HG03095 (cell line): ENCODE data around the gene FSTL3.
"Not testable (repeated sequence)": the region's sequence is repeated elsewhere in the genome, so short reads cannot be mapped to it uniquely, and the experiment has no call there.

ENCODE experiments used
- ATAC-seq: cut with Tn5 transposase; IDR thresholded peaks from one replicate; pipeline ENCODE4 v1.9.1; 2021; ENCODE audit warnings: moderate library complexity; ENCODE audit not compliant: unreplicated experiment

Gene FSTL3

GRCh38 chr19:676339-677105 is at the start of gene FSTL3:
FSTL3 (plus strand) TSS chr19:676392; CDS start chr19:676424, 32 bp downstream.
- ATAC-seq, result no peak

- not testable (repeated sequence) for ATAC-seq
Observed at GRCh38 chr19:626566-626965, 49.6 kb upstream of the FSTL3 start.

DNA sequence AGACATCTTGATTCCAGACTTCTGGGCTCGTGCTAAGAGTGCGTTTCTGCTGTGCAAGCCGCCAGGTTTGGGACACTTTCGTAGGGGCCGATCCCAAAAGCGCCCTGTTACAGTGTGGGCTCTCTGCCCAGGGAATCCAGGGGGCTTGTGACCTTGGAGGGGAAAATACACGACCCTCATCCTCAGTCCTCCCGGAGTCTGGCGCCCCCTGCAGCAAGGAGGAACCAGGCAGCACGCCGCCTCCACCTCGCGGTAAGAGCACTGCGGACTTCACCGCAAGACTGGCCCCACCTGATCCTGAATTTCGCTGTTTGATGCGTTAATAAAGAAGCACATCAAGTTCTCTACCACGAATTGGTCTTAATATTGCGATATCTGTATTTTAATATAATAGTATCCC is 48.0 kb upstream of the FSTL3 start:
- no peak for ATAC-seq

- not testable (repeated sequence) for ATAC-seq
Observed at GRCh38 chr19:629515-629914, 46.7 kb upstream of the FSTL3 start.

DNA sequence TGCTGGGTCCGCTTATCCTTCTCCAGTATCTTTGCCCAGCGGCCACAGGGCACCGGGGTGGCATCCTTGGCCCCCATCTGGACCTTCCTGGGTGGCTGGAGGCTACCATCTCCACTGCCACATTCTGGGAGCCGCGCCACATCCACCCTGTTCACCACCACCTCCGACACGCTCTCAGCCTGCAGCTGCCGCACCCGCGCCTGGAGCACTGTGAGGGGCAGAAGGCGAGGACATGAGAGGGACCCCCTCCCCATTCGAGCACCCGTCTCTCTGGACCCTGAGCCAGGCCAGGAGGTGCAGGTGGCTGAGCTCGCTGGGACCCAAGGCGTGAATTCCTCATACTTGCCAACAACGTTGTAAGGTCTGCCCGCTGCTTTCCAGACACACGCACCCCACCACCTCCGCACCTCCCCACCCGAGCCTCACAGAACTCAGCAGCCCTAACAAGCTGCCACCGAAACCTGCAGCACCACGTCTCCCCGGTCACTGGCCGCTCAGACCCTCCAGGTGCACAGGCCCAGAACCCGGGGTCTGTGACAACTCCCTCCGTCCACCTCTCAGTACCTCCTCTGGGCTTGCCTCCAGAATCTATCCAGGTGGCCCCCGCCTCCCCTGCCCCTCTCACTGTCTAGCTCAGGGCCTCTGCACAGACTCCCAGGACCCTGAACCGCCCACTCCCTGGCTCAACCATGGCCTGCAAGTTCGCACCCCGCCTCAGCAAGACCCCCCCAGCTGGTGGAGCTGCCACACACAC is 46.1 kb upstream of the FSTL3 start:
- no peak for ATAC-seq

GRCh38 chr19:632579-633067 is 43.6 kb upstream of the FSTL3 start:
- no peak for ATAC-seq

DNA sequence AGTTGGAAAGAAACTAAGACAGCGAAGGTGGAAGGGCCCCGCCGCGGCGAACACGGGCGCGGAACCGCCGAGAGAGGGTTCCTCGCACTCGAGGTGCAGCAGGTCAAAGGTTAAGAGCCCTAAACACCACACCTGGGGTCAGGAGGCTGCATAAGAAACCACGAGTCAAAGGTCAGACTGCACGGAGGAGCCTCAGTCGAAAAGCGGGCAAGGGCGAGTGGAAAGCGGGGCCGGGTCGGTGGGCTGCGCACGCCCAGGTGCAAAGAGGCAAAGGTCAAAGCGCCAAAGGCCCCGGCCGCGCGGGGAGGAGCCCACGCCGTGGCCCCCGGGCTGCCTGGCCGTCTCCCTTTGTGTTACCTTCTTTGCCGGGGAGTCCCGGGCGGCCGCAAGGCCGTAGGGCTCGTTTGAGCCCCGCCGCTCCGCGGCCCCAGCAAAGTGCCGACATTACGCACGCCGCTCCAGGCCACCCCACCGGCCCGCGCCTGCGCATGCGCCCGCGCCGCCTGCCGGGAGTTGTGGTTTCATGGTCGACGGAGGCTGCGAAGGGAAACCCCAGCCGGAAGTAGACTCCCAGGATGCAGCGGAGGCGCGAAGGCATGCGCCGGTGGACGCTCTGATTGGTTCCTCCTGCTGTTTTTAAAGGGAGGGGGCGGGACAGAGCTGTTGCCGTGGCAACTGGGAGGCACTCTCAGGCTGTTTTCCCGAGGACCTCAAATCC is 43.0 kb upstream of the FSTL3 start, which contains the start of gene POLRMT:
TSS of gene POLRMT (minus strand) at position 470 of the 718 bp plus-strand sequence. CDS start at position 445, 25 bp downstream.
- peak; percentile 51 for ATAC-seq

DNA sequence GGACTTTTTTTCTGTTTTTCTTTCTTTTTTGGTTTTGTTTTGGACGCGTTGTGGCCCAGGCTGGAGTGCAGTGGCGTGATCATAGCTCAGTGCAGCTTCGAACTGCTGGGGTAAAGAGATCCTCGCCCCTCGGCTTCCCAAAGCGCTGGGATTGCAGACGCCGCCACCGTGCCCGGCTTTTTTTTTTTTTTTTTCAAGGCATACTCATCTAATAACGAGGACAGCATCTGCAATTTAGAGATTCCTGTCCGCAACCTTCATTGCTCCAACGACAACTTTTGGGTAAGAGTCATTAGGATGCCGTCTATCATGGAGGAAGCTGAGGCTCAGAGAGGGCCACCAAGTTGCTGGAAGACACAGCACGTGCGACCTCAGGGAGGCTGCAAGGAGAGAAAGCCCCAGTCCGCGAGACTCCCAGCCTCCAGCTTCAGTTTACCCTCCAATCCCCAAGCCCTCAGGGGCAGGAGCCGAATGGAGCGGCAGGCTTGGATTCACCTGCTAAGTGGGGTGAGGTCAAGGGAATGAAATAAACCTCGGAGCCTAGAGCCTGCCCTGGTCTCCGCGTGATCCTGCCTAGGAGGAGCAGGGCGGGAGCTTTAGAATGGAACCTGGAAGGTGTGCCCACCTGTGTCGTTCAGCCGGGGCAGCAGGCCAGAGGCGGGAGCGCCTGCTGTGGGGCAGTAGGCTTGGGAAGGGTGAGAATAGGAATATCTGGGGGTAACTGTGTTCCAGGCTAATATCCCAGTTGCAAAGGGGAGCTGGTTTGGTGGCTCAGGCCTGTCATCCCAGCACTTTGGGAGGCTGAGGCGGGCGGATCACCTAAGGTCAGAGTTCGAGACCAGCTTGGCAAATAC is 42.2 kb upstream of the FSTL3 start:
- no peak for ATAC-seq

DNA sequence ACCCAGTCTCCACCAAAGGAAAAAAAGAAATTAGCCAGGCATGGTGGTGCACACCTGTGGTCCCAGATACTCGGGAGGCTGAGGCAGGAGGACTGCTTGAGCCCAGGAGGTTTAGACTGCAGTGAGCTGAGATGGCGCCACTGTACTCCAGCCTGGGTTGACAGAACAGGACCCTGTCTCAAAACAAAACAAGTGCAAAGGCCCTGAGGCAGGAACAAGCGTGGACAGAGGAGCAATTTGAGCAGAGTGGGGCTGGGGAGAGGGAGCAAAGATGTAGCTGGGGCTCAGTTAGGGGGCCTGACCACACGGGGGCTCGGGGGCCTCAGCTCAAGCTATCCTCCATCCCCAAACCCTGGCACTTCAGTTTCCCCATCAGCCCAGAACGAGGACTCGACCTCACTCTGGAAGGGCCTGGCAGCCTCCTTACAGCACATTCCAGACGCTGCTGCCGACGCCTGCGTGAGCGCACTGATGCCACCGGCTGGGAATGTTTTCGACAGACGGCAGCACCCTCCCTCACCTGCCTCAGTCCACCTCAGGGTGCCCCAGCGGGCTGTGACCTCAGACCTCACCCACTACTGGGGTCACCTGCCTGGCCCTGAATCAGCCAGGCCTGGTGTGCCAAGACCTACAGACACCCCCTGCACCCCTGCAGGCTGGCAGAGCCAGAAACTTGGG is 41.1 kb upstream of the FSTL3 start:
- ATAC-seq, result no peak

- no peak for ATAC-seq
Observed at GRCh38 chr19:638906-639252, 37.3 kb upstream of the FSTL3 start.

DNA sequence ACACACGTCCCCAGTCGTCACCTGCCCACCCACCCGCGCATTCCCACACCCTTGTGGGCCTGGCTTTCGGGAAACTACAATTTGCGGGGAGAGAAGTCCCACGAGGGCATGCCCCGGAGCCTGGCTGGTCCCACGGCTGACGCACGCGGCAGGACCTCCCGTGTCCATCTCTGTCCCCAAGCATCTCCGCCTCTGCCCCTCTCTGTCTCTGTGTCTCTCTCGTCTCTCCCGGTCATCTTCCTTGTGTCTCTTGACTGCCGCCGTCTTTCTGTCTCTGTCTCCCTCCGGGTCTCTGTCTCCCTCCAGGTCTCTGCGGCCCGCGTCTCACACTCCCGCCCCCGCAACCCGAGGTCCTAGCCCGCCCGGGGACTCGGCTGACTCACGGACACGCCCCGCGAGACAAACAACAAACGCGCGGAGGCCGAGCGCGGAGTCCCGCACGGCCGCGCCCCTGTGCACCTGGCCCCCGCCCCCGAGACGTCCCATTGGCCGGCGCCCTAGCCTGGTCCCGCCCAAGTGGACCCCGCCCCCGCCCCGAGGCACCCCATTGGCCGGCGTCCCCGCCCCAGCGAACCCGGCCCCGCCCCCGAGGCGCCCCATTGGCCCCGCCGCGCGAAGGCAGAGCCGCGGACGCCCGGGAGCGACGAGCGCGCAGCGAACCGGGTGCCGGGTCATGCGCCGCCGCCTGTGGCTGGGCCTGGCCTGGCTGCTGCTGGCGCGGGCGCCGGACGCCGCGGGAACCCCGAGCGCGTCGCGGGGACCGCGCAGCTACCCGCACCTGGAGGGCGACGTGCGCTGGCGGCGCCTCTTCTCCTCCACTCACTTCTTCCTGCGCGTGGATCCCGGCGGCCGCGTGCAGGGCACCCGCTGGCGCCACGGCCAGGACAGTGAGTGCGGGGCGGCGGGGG is 36.7 kb upstream of the FSTL3 start, which contains the start of gene FGF22:
TSS of gene FGF22 (plus strand) at position 627 of the 908 bp plus-strand sequence. CDS start at position 674, 47 bp downstream.
- ATAC-seq, result peak; percentile 44

DNA sequence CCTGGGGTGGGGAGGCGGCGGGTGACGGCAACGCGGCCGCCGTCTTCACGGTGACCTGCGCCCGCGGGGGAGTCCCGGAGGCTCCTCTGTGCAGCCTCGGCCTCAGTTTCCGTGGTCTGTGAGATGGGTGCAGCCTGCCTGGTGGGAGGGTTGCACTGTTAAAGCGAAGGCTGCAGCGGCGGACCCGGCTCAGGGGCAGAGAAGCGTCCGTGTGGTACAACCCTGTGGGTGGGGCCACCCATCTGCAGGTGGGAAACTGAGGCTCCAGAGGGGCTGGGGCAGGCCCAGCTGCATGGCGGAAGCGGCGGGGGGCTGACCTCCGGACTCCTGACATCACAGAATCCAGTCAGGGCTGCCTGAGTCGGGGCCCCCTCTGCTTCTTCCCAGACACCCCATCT is 36.0 kb upstream of the FSTL3 start:
- no peak for ATAC-seq

DNA sequence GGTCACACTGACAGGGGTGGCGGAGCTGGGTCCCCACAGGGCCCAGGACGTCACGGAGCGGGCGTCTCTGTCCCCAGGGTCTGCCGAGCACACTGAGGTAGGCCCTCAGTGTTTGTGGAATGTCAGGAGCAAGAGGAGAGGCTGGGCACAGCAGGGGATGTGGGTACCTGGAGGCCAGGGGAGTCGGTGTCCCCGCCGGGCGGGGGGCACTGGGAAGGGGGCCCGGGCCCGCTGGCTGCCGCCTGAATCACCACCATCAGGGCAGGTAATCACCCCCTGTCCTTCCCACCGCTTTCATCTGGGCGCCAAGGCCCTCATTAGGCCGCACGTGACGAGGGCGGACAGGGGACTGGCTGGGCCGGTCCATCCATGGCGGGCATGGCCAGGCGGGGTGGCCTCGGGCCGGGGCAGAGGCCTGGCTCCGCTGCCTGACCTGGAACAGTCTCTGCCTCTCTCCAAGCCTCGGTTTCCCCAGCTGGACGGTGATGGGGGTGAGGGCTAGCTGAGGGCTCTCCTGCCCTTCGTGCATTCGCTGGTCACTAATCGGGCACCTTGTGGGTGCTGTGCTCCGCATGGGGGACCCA is 35.5 kb upstream of the FSTL3 start:
- no peak for ATAC-seq

DNA sequence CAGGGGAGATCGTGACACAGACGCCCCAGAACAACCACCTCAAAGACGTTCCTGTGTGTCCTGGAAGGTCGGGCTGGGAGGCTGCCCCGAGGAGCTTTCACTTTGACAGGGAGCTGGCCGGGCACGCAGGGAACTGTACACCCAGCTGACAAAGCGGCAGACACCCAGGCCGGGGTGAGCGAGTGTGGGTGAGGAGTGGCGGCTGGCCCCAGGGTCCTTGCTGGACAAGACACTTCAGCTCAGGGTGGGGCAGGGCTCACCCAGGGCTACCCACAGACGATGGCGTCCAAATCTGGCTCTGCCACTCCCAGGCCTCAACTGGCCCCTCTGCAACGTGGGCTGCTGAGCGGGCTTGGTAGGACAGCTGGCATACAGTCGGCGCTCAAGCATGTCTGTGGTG is 34.5 kb upstream of the FSTL3 start:
- ATAC-seq, result no peak

- ATAC-seq, result no peak
Observed at GRCh38 chr19:642767-643727, 33.1 kb upstream of the FSTL3 start.

- ATAC-seq, result no peak
Observed at GRCh38 chr19:643736-644135, 32.5 kb upstream of the FSTL3 start.

GRCh38 chr19:644363-644762 is 31.8 kb upstream of the FSTL3 start:
- ATAC-seq, result no peak
